ENCODE measurements around the gene MYH11.
"Not testable (repeated sequence)": the region's sequence is repeated elsewhere in the genome, so short reads cannot be mapped to it uniquely, and the experiment has no call there.

Gene MYH11

DNA sequence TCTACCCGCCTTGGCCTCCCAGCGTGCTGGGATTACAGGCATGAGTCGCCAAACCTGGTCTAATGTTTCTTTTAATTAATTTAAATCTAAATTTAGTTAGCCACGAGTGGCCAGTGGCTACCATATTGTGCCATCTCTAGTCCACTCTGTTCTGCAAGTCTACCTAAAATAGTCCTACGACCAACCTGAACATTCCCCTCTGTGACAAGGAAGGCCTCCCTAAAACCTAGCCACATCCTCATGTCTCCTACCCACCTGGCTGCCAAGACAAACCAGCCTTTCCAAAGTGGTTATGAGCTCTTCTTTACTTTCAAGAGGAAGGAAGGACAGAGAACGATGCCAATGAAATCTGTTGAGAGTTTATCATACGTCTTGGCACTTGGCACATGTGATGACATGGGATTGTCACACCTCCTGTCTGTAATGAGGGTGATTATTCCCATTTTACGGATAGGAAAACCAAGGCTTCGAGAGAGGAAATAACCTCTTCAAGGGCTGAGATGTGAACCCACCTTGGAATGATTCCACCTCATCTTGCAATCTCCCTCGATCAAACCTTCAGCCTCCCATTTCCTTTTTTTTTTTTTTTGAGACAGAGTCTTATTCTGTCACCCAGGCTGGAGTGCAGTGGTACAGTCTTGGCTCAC is 19.7 kb downstream of the MYH11 start:
- no peak for DNase-seq

DNA sequence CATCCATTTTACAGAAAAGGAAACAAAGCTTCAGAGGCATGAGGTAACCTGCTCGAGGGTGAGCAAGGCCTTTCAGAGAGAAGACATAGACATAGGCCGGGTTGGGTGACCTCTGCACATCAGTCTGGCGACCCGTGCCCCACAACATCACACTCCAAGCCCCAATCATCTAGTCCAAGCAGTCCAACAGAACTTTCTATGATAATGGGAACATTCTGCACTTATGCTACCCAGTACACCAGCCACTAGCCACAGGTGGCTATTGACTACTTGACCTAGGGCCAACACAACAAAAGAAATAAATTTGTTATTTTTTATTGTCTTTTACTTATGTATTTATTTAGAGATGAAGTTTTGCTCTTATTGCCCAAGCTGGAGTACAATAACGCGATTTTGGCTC is 20.8 kb downstream of the MYH11 start:
- DNase-seq, result no peak

DNA sequence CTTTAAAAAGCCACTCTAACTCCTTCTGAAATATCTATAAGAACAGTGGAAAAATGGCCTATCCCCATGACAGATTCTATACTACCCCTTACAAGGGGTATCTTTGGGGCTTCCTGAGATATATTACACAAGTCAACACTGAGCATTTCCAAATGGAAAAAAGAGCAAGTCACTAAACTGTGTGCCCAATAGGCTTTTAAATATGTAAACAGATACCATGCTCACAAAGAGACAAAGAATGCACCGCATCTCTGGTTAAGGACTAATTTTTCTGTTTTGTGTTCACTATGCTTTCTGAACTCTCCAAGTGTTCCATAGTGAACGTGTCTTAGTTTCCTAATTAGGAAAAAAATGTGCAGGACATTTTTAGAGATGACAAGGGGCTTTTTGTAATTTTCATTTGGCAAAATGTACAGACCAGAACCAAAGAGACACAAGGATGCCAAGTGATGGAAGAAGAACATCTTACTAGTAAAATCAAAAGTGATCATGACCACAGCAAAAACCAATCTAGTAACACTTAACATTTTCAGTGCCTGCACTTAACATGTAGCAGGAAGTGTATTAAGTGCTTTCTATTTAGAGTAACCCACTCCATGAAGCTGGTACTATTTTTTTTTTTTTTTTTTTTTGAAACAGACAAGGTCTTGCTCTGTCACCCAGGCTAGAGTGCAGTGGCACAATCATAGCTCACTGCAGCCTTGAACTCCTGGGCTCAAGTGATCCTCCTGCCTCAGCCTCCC is 21.5 kb downstream of the MYH11 start:
- DNase-seq, result no peak

DNA sequence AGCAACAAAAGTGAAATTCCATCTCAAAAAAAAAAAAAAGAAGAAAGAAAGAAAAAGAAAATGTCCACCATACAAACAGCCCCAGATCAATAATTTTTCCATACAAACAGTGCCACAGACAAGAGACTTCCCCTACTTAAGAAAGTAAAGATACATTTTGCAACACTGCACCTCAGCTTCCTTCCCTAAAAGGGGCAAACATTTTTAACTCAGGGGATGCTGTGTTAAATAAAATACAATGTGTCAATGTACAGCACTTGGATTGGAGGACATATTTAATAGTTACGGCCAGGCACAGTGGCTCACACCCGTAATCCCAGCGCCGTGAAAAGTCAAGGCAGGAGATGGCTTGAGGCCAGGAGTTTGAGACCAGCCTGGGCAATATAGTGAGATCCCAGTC is 22.3 kb downstream of the MYH11 start:
- DNase-seq, result no peak

DNA sequence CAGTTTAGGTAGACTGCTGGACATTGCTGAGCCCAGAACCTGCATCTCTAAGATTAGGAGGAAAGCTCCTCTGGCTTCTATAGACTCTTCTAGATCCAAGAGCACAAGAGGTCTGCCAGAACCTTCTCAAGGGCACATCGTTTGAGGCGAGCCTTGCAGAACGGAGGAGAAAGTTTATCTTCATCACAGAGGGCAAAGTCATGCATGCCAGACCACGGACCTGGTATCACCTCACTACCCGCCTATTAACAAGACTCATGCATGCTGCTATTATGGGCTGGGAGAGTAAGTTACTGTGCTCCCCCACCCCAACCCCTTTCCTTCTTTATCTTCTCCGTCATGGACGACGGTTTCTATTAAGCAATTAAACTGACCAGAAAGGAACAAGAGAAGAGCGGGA is 23.3 kb downstream of the MYH11 start:
- no peak for DNase-seq

DNA sequence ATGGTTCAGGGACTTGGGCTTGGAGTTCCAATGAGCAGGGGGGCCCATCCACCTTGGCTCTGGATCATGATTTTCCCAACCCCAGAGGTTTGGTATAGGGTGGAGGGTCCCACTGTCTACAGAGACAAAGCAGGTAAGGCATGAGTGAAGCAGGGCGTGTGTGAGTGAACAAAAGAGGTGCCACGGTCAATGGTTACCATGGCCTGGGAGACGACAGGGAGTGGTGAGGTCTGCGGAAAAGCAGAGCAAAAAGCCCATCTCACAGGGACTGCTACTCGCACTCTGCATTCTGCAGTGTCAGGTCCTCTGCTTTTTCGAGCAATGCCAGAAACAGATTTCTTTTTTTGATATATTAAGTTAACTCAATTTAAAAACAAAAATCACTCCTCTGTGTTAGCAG is 24.6 kb downstream of the MYH11 start:
- DNase-seq, result no peak

DNA sequence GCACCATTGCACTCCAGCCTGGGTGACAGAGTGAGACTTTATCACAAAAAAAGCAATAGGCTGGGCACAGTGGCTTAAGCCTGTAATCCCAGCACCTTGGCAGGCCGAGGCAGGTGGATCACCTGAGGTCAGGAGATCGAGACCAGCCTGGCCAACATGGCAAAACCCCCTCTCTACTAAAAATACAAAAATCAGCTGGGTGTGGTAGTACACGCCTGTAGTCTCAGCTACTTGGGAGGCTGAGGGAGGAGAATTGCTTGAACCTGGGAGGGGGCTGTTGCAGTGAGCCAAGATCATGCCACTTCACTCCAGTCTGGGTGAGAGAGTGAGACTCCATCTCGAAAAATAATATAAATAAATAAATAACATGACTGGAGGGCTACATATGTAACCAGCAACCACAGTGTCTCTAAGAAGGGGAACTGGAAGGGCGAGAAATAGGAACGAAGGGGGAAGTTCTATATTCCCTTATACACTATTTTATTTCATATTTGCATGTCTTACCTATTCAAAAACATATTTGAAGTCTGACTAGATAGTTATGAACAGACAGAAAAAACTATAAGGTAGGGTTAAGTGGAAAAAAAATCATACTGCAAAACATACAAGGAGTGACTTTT is 25.9 kb downstream of the MYH11 start:
- no peak for DNase-seq

DNA sequence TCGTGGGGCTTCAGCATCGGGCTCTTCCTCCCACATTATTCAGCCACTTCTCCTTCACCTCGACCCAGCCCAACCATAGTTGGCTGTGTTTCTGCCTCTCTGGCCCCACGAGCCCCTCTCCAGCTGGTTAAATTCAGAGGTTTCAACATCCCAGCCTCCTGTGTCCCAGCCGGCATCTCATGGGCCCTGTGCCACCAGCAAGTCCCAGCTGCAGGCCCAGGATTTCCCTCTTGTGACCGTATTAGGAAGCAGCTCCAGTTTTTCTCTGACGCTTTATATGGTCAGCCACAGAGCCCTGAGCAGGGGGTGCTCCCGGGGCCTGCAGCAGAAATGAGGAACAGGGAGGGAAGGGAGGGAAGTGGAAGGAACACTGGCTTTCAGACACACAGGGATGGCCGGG is 27.4 kb downstream of the MYH11 start:
- DNase-seq, result peak; percentile 33

DNA sequence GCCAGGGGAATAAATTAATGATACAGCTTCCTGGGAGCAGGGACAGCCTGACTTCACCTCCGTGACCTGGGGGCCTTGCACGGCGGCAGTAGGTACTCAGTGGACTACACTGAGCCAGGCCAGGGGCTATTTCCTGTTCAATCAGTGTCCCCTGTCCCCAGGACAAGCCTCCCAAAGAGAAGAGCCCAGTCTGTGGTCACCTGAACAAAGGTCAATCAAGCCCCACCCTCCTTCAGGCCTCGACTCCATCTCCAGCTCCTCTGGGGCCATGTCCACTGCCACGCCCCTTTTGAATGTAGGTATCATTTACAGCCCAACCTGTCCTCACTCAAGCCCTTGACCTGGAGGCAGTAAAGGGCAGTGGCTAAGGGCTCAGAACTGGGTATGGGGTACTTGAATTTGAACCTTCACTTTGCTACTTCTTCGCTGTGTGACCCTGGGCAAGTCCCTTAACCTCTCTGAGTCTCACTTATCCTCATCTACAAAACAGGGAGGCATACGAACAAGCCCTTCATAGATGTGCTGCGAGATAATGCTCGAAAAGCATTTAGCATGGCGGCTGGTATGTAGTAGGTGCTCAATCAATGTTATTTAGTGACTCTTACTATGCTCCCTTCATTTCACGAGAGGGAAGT is 29.0 kb downstream of the MYH11 start:
- no peak for DNase-seq

DNA sequence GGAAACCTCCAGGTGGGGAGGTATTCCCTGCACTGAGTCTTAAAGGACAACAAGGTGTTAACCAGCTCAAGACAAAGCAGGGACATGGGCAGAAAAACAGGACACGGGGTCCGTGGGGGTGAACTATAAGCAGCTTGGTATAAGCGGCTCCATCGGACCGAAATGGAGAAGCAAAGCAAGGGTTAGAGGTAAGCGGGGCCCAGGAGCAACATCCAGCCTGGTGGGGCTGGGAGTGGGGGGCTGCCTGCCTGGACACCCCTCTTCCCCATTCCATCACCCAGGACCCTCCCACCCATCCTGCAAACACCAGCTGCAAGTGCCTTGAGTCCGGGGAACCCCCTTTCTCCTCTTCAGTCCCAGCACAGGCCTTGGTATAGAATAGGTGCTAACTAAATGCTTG is 29.5 kb downstream of the MYH11 start:
- no peak for DNase-seq

DNA sequence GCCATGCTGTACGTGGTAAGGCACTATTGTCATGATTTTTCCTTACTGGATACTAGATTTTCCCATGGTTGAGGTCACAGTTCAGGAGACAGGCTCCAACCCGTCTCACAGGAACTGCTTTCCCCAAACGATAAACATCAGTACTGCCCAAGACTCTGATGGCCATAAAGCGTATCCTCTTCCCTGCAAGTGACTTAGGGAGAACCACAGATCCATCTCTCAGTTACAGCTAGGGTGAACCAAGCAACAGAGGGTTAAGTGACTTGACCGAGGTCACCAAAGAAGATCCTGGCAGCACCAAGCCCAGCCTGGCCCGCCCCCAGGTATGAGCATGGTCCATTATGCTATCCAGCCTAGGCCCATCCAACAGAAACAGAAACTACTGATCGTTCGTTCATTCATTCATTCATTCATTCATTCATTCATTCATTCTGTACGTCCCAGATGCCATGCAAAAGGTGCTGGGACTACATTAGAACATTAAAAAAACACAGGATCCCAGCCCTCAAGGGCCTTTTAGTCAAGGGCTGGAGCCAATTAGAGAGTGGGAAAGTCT is 31.0 kb downstream of the MYH11 start:
- no peak for DNase-seq

DNA sequence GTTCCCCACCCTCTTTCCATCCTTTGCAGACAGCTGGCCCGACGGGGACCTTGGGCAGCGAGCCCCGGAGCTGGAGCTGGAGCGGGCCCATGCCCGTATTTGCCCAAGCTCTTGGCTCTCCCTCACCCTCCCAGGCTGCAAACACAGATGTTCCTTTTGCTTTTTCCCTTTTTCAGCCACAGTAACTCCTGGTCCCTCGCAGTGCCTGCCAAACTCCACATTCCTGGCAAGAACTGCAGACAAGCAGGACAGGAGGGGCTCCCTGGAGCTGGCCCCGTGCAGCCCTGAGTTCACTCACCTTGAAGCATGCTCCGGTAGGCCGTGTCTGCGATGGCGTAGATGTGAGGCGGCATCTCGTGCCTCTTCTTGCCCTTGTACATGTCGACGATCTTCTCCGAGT is 33.9 kb downstream of the MYH11 start:
- peak; percentile 86 for DNase-seq

DNA sequence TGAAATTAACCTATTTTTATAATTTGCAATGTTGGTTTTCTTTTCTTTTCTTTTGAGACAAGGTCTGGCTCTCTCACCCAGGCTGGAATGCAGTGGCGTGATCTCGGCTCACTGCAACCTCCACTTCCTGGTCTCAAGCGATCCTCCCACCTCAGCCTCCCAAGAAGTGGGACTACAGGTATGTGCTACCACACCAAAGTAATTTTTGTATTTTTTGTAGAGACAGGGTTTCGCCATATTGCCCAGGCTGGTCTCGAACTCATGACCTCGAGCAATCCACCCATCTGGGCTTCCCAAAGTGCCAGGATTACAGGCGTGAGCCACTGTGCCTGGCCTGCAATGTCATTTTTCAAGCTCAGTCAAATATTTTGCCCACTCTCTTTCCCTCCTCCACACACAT is 36.0 kb downstream of the MYH11 start:
- no peak for DNase-seq

DNA sequence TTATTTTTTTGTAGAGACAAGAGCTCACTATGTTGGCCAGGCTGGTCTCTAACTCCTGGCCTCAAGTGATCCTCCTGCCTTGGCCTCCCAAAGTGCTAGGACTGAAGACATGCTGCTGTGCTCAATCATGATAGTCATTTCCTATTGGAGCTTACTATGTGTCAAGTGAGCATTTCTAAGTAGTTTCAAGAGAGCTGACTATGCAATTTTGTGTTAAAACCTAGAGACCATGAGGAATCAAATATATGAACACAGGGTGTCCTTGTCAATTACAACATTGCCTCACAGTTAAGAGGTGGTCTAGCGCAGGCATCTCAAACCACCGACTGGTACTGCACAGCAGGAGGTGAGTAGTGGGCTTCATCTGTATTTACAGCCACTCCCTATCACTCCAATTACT is 37.8 kb downstream of the MYH11 start:
- no peak for DNase-seq

DNA sequence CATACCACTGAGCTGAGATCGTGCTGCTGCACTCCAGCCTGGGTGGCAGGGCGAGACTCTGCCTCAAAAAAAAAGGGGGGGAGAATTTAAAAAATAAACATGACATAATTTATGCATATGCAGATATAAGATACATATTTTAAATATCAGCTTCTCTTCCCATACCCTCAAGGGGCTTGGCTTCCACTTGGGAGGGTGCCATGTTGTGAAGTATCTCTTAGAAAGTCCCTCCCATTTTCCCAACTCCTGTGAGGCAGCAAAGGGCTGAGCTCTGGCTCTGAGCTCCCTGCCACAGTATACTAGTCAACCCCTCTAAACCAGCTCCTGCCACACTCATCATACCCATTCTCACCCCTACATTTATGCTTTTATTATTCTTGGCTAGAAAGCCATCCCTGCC is 39.4 kb downstream of the MYH11 start:
- DNase-seq, result no peak

DNA sequence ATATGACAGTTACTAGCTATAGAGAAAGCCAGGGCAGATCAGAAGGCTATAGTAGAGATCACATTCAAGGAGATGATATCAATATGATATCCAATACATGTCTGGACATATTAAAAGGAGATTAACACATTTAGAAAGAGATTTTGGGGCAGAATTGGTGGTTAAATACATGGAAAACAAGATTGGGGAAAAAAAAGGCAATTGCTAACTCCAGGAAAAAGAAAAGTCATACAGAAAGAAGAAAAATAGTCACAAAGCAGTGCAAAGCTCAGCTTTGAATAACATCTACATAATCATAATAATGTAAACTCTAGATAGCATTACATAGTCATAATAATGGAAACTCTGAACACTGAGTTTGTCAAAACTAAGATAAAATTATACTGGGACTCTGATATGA is 40.6 kb downstream of the MYH11 start:
- no peak for DNase-seq

DNA sequence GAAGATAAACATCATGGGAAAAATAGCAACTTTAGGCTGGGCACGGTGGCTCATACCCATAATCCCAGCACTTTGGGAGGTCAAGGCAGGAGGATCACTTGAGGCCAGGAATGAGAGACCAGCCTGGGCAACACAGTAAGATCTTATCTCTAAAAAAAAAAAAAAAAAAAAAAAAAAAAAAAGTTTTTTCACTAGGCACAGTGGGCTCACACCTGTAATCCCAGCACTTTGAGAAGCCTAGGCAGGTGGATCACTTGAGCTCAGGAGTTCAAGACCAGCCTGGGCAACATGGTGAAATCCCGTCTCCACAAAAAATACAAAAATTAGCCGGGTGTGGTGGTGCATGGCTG is 44.5 kb downstream of the MYH11 start:
- DNase-seq, result not testable (repeated sequence)

DNA sequence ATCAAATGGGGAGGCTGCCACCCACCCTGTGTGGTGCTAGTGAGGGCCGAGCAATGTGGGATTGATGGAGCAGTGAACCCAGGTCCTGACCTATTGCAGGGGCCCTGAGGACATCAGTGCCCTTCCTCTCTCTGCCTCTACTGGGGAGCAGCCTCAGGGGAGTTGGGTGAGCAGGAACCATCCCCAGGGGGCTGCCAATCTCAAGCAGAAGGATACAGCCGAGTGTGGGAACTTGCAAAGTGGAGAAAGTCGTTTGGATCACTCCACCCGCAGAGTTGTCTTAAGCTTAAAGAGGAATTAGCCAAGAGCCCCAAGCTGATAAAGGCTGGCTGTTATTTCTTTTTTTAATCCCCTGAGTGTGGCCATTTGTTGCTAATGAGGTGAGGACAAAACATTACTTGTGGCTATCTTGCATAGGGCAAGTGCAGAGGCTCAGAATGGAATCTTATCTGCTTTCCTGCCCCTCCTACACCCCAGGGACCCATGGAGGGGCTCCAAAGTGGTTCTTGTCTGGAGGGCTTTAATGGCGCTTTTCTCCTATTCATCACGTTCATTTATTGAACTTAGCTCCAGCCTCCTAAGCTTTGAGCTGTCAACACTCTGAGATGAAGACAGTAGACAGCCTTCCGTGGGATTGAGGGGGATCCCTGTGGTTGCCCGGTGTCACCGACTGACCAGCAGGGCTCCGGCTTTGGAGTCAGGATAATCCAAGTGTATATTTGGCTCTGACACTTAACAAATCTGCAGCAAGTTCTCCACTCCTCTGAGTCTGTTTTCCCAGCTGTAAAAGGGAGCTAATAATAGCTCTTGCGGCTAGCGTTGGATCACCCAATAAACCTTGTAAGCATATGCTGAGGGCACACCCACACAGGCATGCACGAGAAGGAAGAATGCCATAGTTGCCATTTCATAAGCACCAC is 45.1 kb downstream of the MYH11 start:
- DNase-seq, result peak; percentile 47

DNA sequence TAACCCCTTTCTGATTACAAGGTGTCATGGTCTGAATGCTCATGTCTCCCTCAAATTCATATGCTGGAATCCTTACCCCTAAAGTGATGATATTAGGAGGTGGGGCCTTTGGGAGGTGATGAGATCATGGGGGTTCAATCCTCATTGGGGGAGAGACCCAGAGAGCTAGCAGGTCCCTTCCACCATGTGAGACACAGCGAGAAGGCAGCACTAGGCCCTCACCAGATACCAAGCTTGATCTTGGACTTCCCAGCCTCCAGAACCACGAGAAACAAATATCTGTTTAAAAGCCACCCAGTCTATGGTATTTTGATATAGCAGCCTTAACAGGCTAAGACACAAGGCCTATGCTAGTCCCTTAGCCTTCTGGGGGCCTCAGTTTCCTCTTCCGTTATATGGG is 45.9 kb downstream of the MYH11 start:
- DNase-seq, result no peak

DNA sequence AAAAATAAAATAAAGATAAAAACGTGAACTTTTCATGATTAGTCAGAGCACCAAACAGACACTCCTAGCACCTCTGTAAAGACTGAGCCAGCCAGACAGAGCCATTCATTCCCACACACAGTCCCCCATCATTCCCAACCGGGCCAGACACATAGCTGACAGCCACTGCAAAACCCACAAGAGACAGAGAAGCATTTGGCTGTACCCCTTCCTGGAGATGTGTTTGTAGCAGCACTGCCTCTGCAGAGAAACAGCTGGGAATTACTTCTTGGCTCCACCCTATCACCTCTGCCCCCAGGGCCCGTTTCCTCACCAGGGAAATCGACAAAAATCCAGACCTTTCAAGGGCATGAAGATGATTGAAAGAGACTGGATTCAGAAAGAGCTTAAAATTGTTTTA is 46.4 kb downstream of the MYH11 start:
- DNase-seq, result no peak

DNA sequence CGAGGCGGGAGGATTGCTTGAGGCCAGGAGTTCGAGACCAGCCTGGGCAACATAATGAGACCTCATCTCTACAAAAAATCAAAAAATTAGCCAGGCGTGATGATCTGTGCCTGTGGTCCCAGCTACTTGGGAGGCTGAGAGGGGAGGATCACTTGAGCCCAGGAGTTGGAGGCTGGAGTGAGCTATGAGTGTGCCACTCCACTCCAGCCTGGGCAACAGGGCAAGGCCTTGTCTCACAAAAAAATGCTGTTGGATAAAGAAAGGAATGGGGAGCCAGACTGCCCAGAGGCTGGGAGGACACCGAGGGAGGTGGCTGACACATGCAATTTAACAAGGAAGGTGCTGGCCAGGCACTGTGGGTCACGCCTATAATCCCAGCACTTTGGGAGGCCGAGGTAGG is 47.5 kb downstream of the MYH11 start:
- not testable (repeated sequence) for DNase-seq

DNA sequence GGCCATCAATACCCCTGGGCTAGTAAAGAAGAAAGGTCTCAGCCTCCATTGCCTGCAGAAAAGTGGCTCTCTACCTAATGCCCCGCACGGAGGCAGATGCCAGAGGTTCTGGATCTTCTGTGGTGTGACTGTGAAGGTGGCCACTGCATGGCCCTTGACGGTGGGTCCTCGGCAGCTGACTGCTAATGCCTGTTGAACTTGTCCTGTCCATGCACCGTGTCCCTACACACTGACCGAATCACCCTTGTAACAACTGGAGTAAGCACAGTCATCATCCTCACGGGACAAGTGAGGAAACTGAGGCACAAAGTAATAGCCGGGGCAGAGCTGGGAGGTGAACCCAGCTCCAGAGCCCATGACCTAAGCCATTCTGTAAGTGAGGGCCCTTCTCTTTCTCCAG is 48.8 kb downstream of the MYH11 start:
- DNase-seq, result no peak

DNA sequence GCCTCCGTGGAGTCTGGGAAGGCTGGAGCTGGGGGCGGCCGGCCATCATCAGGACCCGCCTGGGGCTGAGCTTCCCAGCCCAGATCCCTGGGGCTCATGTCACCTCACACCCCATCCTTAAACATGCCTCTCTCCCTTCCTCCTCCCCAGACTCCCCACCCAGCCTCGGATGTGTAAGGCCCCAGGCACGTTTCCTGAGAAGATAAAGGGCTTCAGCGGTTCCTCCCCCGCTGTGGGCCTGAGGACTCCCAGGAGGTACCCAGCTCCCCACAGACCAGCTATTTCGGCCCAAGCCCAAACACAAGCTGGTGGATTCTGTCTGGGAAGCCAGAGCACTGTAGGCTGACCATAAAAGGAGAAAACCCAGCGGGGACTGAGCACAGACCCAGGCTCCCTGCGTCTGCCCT is 49.2 kb downstream of the MYH11 start:
- no peak for DNase-seq
